AG10803 (cell line): ENCODE data around the gene KDM6A.
"Not testable (repeated sequence)": the region's sequence is repeated elsewhere in the genome, so short reads cannot be mapped to it uniquely, and the experiment has no call there.

Experiments
- DNase-seq: peaks from one replicate; pipeline ENCODE4 v3.0.0; 2010; ENCODE audit warnings: low read depth
- H3K4me3 ChIP-seq: 2 replicates; pipeline ENCODE4 v1.5.1; 2011; ENCODE audit warnings: mild to moderate bottlenecking, low read length, control low read depth
- CTCF ChIP-seq: conservative IDR thresholded peaks from 2 replicates; pipeline ENCODE4 v1.5.1; 2011; ENCODE audit warnings: mild to moderate bottlenecking, low read length, control low read depth, inconsistent platforms

Gene KDM6A

GRCh38 chrX:45031830-45032378, 158.9 kb downstream of the KDM6A start:
- no peak for DNase-seq
- no peak for TF ChIP-seq CTCF
- no peak overlapping the region for H3K4me3 ChIP-seq

GRCh38 chrX:45035071-45035470, 162.1 kb downstream of the KDM6A start:
- H3K4me3 ChIP-seq = no peak overlapping the region
- no peak for DNase-seq
- no peak for TF ChIP-seq CTCF

GRCh38 chrX:45036161-45036560, 163.2 kb downstream of the KDM6A start:
- TF ChIP-seq CTCF = no peak
- DNase-seq = no peak
- H3K4me3 ChIP-seq = no peak overlapping the region

- not testable (repeated sequence) for DNase-seq, H3K4me3 ChIP-seq
Measured at GRCh38 chrX:45040137-45040536, 167.1 kb downstream of the KDM6A start.

GRCh38 chrX:45046417-45046816, 173.4 kb downstream of the KDM6A start:
- DNase-seq = no peak
- no peak for TF ChIP-seq CTCF
- H3K4me3 ChIP-seq = no peak overlapping the region

GRCh38 chrX:45050558-45050957, 177.6 kb downstream of the KDM6A start:
- DNase-seq = no peak

GRCh38 chrX:45056428-45057145, 183.6 kb downstream of the KDM6A start:
- H3K4me3 ChIP-seq = no peak overlapping the region
- DNase-seq = peak; percentile 73
- no peak for TF ChIP-seq CTCF

More at GRCh38 chrX:45050558-45050957, 177.6 kb downstream of the KDM6A start:
- TF ChIP-seq CTCF = no peak
- H3K4me3 ChIP-seq = no peak overlapping the region

GRCh38 chrX:45059906-45060305, 186.9 kb downstream of the KDM6A start:
- not testable (repeated sequence) for H3K4me3 ChIP-seq, DNase-seq
